Measurements from ENCODE around the gene KRT80. TPM values are rescaled to one million over a fixed set of nuclear protein-coding genes. Genes with fewer than 3 reads are reported as not detected.

The KRT80 gene
- total RNA-seq, 1 experiment from 2014 or later, result 8.8 TPM

DNA sequence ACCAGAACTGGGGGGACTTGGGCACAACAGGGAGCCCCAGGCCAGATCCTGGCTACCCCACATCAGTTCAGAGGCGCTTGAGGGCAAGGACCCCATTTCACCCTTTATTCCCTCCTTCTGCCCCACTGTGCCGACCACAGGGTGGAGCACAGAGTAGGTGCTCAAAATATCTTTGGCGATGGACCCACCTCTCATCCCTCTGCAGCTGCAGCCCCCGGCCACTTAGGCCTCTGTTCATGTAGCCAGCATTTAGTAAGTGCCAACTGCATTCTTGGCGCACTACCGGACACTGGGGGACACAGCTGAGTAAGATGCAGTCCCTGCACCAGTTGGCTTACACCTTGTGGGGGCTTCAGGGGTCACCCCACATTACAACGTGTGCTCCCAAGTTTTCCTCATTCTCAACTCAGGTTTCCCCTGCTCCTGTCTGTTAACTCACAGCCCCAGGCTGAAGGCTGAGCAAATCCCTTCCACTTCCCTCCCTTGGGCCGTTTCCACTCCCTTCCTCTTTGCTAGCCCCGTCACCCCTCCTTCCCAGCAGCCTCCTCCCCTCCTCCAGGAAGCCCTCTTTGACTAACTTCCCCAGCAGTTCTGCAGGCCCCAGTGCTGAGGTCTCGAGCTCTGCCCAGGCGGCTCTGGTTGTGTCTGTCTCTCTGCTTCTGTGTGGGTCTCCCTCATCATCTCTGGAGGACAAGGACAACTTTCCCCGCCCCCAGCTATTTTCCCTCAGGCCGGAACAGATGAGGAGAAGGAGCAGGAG, 26.5 kb downstream of the KRT80 start:
- peak overlapping the region in 1 of 2 experiments; percentile 19; a peak in 1 of 4 replicates for H3K4me3 ChIP-seq (replicated peaks in 1 of 2; ENCODE audit: low read depth in 1 of 2, low read length in 2 of 2)
- DNase-seq (ENCODE audit: low read depth, low spot score), result no peak
- intact Hi-C loops (cut with micrococcal nuclease), result no loop called here
- no peak overlapping the region for H3K27ac ChIP-seq (ENCODE audit: low read depth, low read length)
- H3K27me3 ChIP-seq (ENCODE audit: insufficient read depth, low read length), result peaks cover 7% of the 10 kb centered on the region; the same call in 1 of the 2 replicates
- H3K4me2 ChIP-seq (ENCODE audit: low read length), result peak overlapping the region; percentile 66
- H3K9ac ChIP-seq (ENCODE audit: low read length), result peak overlapping the region; percentile 56
- no TSS peak for BruUV-seq (replicated peaks)
- no peaks in the 10 kb centered on the region for H3K36me3 ChIP-seq (ENCODE audit: control insufficient read depth in 1 of 2, insufficient read depth in 2 of 2, low read length in 2 of 2)
- no peaks in the 10 kb centered on the region for H4K20me1 ChIP-seq (ENCODE audit: insufficient read depth)
- ATAC-seq, result no peak
- no peaks in the 10 kb centered on the region for H3K9me3 ChIP-seq (ENCODE audit: control insufficient read depth in 1 of 2, insufficient read depth in 1 of 2, low read depth in 1 of 2, low read length in 2 of 2)
- H3K4me1 ChIP-seq (ENCODE audit: control insufficient read depth in 1 of 2, insufficient read depth in 2 of 2, low read length in 2 of 2), result peaks cover 33 to 65% of the 10 kb centered on the region in 2 experiments
- no peaks in the 10 kb centered on the region for H3K9me2 ChIP-seq (ENCODE audit: insufficient read depth)
- ChIA-PET RAD21 (ENCODE audit: low non-redundant PET in 1 of 2, low total read pairs in 2 of 2, uncharacterized antibody in 2 of 2, unreplicated experiment in 2 of 2) (no interaction called here), POLR2A (no interaction called here), CTCF (interaction anchor here (0.5 to 0.7 kb wide), 2 partner anchors 10 to 151 kb away, joined by 3 to 4 read pairs; no protein-coding TSS in a partner anchor)
- TF ChIP-seq POLR2AphosphoS5 (IDR thresholded peaks at IDR 0.05; ENCODE audit: low read depth, low read length) (no peak), RAD21 (IDR thresholded peaks at IDR 0.05; ENCODE audit: low read depth) (no peak), POLR2A (IDR thresholded peaks at IDR 0.05; ENCODE audit: borderline replicate concordance, extremely low read depth, insufficient read depth, insufficient read length) (no peak), EGR1 (IDR thresholded peaks at IDR 0.05; ENCODE audit: low read depth) (no peak), SRF (IDR thresholded peaks at IDR 0.05; ENCODE audit: low read depth) (no peak), SP1 (IDR thresholded peaks at IDR 0.05; ENCODE audit: low read depth) (no peak), ZFX (IDR thresholded peaks at IDR 0.05) (no peak), EZH2phosphoT487 (IDR thresholded peaks at IDR 0.05; ENCODE audit: borderline replicate concordance) (no peak), JUND (IDR thresholded peaks at IDR 0.05) (no peak)
- TF ChIP-seq, protein P1, sequence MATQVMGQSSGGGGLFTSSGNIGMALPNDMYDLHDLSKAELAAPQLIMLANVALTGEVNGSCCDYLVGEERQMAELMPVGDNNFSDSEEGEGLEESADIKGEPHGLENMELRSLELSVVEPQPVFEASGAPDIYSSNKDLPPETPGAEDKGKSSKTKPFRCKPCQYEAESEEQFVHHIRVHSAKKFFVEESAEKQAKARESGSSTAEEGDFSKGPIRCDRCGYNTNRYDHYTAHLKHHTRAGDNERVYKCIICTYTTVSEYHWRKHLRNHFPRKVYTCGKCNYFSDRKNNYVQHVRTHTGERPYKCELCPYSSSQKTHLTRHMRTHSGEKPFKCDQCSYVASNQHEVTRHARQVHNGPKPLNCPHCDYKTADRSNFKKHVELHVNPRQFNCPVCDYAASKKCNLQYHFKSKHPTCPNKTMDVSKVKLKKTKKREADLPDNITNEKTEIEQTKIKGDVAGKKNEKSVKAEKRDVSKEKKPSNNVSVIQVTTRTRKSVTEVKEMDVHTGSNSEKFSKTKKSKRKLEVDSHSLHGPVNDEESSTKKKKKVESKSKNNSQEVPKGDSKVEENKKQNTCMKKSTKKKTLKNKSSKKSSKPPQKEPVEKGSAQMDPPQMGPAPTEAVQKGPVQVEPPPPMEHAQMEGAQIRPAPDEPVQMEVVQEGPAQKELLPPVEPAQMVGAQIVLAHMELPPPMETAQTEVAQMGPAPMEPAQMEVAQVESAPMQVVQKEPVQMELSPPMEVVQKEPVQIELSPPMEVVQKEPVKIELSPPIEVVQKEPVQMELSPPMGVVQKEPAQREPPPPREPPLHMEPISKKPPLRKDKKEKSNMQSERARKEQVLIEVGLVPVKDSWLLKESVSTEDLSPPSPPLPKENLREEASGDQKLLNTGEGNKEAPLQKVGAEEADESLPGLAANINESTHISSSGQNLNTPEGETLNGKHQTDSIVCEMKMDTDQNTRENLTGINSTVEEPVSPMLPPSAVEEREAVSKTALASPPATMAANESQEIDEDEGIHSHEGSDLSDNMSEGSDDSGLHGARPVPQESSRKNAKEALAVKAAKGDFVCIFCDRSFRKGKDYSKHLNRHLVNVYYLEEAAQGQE (IDR thresholded peaks at IDR 0.05; ENCODE audit: low read depth), result no peak
- TF ChIP-seq, protein P2, sequence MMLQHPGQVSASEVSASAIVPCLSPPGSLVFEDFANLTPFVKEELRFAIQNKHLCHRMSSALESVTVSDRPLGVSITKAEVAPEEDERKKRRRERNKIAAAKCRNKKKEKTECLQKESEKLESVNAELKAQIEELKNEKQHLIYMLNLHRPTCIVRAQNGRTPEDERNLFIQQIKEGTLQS (IDR thresholded peaks at IDR 0.05), result no peak
- TF ChIP-seq, protein P3, sequence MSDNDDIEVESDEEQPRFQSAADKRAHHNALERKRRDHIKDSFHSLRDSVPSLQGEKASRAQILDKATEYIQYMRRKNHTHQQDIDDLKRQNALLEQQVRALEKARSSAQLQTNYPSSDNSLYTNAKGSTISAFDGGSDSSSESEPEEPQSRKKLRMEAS (IDR thresholded peaks at IDR 0.05), result no peak
- TF ChIP-seq, protein P4, sequence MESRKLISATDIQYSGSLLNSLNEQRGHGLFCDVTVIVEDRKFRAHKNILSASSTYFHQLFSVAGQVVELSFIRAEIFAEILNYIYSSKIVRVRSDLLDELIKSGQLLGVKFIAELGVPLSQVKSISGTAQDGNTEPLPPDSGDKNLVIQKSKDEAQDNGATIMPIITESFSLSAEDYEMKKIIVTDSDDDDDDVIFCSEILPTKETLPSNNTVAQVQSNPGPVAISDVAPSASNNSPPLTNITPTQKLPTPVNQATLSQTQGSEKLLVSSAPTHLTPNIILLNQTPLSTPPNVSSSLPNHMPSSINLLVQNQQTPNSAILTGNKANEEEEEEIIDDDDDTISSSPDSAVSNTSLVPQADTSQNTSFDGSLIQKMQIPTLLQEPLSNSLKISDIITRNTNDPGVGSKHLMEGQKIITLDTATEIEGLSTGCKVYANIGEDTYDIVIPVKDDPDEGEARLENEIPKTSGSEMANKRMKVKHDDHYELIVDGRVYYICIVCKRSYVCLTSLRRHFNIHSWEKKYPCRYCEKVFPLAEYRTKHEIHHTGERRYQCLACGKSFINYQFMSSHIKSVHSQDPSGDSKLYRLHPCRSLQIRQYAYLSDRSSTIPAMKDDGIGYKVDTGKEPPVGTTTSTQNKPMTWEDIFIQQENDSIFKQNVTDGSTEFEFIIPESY (IDR thresholded peaks at IDR 0.05; ENCODE audit: extremely low read depth, insufficient replicate concordance, low read length), result no peak
- TF ChIP-seq, protein P5, sequence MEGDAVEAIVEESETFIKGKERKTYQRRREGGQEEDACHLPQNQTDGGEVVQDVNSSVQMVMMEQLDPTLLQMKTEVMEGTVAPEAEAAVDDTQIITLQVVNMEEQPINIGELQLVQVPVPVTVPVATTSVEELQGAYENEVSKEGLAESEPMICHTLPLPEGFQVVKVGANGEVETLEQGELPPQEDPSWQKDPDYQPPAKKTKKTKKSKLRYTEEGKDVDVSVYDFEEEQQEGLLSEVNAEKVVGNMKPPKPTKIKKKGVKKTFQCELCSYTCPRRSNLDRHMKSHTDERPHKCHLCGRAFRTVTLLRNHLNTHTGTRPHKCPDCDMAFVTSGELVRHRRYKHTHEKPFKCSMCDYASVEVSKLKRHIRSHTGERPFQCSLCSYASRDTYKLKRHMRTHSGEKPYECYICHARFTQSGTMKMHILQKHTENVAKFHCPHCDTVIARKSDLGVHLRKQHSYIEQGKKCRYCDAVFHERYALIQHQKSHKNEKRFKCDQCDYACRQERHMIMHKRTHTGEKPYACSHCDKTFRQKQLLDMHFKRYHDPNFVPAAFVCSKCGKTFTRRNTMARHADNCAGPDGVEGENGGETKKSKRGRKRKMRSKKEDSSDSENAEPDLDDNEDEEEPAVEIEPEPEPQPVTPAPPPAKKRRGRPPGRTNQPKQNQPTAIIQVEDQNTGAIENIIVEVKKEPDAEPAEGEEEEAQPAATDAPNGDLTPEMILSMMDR (IDR thresholded peaks at IDR 0.05 in 2 of 3, conservative IDR thresholded peaks at IDR 0.05 in 1 of 3; ENCODE audit: borderline replicate concordance in 1 of 3, insufficient read depth in 1 of 3, low read depth in 2 of 3, low read length in 2 of 3), result no peak
- H3K79me2 ChIP-seq (ENCODE audit: insufficient read depth, low read length), result no peaks in the 10 kb centered on the region
- no peak overlapping the region for H2AFZ ChIP-seq (ENCODE audit: low read depth, low read length, poor library complexity, severe bottlenecking)
